HG02798 (cell line): ENCODE results near the gene EEFSEC.

Experiments used
- ATAC-seq: cut with Tn5 transposase; IDR thresholded peaks from one replicate; pipeline ENCODE4 v1.9.1; 2021; ENCODE audit warnings: mild to moderate bottlenecking; ENCODE audit not compliant: unreplicated experiment, poor library complexity

The EEFSEC gene

GRCh38 chr3:128429275-128429674 is 276.0 kb downstream of the EEFSEC start:
- ATAC-seq = no peak

DNA sequence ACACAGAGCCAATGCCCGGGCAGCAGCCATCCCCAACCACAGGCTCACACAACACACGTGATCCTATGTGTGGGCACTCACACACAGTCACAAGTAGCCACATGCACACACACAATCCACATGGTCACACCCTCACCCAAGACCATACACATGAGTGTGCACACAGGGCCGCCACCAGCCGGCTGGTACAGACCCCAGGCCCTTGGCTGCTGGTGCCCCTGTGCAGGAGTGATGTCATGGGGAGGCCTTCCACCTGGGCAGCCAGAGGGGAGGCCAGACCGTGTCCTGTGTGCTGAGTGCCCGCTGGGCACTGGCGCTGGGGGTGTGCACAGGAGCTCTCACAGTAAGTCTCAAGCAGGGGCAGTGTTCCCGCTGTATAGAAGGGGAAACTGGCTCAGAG is 276.5 kb downstream of the EEFSEC start:
- ATAC-seq = no peak

DNA sequence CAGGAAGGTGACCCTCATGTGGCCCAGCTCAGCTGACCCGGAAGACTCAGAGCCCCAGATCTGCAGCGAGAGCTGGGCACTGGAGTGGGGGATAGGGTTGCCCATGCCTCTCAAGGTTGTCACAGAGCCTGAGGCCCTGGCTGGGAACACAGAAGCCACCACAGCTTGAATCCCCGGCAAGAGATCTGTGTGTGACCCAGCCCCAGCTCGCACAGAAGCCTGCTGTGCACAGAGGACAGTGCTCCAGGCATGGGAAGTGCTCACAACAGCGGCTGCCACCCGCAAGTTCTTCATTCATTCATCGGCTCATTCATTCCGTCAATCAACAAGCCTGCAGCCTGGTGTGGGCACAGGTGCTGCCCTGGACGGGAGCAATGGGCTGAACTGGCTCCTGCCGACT is 277.0 kb downstream of the EEFSEC start:
- no peak for ATAC-seq

DNA sequence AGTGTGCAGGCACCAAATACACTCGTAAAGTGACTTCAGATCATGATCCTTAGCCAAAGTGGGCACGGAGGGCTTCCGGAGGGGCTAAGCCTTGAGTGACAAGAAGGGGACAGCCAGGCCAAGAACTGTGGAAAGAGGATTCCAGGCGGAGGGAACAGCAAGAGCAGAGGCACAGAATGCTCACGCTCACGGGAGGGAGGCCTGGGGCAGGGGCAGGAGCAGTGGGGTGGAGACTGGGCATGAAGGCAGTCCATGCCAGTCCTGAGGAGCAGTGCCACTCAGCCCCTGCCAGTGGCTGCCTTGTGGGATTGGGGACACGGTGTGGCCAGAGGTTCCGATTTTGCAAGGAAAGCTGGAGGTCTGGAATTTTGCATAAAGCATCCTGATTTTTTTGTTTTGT is 277.4 kb downstream of the EEFSEC start:
- ATAC-seq = no peak

DNA sequence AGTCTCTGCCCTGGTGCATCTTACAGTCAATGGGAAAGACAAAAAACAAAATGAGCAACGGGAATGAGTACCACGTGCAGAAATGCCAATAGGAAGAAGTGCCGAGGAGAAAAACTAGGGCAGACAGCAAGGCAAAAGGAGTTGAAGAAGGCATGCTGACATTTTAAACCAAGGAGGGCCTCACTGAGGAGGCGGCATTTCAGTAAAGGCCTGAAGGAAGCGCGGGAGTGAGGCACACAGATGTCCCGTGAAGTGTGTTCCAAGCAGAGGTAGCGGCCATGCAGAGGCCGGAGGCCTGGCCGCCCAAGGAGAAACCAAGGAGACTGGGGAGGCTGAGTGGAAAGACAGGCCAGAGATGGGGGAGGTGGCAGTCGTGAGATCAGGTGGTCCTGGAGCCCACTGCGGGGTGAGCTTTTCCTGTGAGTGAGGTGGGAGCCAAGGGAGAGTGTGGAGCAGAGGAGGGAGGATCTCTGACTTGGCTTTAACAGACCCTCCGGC is 278.6 kb downstream of the EEFSEC start:
- no peak for ATAC-seq

DNA sequence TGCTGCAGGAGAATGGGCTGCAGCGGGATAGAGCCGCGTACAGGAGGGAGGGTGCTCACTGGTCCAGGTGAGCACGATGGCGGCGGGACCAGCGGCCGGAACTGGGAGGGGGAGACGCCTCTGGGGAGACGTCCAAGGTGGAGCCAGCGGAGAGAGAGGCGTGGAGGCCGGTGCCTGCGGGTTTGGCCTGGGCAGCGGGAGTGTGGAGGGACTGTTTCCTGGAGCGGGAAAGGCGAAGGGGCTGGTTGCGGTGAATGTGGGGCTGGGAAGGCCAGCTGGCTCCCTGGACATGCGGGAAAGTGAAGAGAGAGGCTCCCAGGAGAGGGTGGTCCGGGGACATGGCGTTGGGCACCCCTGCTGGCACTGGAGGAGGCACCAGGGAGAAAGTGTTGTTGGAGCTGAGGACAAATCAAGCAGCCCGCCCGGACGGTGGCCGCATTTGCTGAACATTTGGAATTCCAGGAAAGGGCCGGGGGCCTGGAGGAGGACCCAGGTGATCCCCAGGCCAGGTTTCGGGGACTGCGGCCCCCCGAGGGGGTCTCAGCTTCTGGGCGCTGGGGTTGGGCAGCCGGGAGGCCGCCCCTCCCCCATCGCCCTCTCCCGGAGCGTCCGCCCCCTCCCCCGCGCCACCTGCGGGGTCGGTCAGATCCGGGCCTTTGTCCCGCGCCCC is 279.2 kb downstream of the EEFSEC start:
- ATAC-seq = no peak

DNA sequence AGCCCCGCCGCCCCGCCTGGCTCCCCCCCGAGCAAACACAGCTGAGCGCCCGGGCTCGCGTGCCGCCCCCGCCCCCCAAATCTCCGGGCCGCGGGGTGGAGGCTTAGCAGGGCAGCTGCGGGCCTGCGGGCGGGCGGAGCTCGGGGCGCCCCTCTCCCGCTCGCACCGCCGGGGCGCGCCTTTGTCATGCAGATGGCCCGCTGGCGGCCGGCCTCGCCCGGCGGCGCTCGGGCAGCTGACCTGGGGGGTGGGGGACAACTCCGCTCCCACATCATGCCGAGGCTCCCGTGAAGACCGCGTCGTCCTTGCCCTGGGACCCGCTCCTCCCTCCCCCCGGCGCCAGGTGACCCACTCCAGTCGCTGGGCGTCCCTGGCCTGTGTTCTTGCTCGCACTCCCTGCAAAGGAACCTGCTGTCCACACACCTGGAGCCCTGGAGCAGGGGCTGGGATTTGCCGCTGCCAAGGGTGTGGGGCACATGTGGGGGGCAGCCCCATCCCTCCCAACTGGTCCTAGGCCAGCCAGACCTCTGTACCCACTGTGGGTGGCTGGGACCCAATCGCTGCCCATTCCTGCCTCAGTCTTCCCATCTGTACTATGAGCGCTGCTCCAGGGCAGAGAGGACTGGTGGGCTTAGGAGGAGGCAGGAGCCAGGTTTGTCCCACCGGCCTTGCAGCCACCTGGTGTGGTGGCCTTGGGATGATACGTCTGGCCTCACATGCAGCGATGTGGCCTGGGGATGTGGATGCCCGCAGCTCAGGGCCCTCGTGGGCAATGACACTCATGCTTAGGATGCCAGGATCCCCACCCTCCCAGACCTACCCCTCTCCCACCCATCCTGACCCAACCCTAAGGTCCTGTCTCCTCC is 279.9 kb downstream of the EEFSEC start:
- no peak for ATAC-seq

DNA sequence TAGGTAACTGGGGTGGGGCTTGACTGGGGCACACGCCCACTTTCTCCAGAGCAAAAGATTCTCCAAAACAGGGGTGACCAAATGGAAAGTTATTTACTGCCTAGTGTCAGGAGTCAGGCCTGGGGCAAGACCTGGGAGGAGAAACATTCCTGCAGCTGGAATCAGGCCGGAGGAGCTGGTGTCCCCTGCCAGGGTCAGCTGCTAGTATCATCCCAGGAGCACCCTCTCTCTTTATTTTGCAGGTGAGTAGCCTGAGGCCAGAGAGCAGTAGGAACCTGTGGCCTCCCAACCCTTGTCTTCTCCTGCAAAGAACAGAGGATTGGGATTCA is 280.5 kb downstream of the EEFSEC start:
- no peak for ATAC-seq

DNA sequence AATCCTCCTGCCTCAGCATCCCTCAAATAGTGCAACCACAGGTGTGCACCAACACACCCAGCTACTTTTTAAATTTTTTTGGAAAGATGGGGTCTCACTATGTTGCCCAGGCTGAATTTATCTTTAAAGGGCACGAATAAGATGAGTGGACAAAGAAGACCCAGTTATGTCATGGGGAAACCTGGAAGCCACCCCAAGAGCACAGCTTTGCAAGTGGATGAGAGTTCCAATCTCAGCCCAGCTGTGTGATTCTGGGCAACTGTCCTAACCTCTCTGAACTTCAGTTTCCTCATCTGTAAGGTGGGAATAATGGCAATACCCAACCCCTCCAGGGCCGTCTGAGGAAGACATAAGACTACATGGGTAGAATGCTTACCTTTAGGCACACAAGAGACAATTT is 281.2 kb downstream of the EEFSEC start:
- ATAC-seq = no peak

DNA sequence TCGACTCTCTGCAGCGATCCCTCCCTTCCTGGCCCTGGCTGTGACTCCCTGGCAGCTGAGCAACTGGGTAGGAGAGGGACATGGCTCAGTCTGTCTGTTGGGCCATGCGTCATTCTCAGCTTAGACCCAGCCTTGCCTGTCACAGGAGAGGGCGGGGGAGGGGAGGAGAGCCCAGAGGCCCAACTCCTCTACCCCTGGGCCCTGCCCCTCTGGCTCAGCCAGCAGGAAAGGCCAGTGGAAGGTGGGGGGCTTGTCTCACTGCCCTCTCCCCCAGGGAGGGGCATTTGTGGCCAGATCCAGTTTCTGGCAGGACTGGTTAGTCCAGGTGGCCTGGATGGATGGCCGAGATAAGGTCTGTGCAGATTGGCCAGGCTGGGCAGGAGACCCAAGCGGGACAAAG is 281.8 kb downstream of the EEFSEC start:
- ATAC-seq = no peak

DNA sequence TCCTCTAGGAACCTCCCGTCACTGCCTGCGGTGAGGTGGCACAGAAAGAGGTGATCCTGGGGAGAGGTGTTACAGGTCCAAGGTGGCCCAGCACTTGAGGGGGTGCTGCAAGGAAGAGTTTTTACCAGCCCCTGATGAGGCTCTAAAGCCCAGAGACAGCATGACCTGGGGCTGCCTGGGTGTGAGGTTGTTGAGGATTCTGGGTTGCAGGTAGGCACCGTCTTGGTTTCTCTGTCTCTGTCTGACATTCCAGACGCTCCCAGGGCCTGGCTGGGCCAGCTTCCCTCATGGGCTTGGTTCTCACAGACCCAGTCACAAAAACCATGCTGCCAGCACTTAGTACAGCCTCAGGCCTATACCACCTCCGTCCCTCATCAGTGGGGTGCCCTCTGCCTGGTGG is 282.3 kb downstream of the EEFSEC start:
- ATAC-seq = no peak

DNA sequence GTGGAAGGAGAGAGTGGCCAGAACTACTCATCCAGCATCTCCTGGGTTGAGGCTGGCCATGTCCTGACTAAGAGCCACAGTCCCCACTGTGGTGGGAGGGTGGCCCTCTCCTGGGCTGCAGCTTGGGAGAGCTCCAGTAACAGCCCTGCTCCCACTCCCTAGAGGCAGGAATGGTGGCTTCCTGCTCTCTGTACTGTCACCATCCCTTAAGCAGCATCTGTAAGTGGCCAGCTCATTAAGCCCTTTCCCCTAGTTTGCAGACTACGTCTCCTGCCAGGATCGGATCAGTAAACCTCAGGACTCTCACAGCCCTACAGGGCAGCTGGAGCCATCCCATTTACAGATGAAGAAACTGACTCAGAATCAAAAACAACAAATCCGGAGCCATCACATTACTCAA is 282.9 kb downstream of the EEFSEC start:
- ATAC-seq = no peak

- no peak for ATAC-seq
Measured at GRCh38 chr3:128438488-128439072, 285.3 kb downstream of the EEFSEC start.

DNA sequence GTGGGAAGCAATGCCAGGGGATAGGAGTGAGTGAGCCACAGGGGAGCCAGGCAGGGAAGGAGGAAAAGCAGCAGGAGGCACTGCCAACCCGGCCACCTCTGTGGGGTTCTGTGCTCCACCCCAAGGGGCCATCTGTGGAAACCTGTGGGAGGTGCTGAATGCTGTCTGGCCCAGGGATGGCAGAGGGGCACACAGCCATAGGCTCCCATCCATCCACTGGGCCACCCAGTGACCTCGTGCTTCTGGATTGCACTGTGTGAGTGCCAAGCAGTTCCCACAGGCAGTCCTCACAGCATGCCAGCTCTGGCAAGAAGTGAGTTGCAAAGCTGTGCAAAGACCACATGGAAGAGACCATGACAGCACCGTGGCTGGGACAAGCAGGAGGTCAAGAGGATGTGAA is 285.9 kb downstream of the EEFSEC start:
- ATAC-seq = no peak

- no peak for ATAC-seq
Measured at GRCh38 chr3:128442070-128442469, 288.8 kb downstream of the EEFSEC start.

GRCh38 chr3:128442949-128443348 is 289.7 kb downstream of the EEFSEC start:
- ATAC-seq = no peak

DNA sequence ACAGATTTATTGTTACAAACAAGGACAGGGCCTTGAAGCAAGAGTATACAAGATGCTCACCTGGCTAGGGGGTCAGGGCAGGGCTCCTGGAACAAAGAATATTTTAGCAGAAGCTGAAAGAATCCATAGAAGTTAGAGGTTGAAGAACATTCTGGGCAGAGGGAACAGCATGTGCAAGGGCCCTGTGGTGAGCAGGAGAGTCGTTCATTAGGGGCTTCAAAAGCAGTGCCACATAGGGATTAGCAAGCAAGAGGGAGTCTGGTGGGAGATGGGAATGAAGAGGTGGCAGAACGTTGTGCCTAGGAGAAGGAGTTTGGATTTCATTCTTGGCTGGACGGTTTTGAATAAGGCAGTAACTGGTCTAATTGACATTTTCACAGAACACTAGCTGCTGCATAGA is 290.5 kb downstream of the EEFSEC start:
- ATAC-seq = no peak

- ATAC-seq = no peak
Measured at GRCh38 chr3:128445357-128445756, 292.1 kb downstream of the EEFSEC start.

- no peak for ATAC-seq
Measured at GRCh38 chr3:128446821-128447220, 293.5 kb downstream of the EEFSEC start.

DNA sequence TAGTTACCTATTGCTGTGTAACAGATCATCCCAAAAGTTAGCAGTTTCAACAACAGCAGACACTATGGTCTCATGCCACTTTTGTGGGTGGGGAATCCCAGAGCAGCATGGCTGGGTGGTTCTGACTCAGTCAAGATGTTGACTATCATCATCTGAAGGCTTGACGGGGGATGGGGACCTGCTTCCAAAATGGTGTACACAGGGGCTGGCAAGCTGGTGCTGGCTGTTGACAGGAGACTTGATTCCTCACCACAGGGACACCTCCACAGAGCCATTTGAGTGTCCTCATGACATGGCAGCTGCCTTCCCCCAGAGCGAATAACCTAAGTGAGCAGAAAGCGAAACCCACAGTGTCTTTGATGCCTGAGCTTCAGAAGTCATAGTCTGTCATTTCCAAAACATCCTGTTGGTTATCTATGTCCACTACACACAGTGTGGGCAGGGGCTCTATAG is 294.3 kb downstream of the EEFSEC start:
- ATAC-seq = peak; percentile 68

- no peak for ATAC-seq
Measured at GRCh38 chr3:128448491-128448890, 295.2 kb downstream of the EEFSEC start.
